SK-N-SH (cell line): Measurements from ENCODE around the gene TCF12. TPM values are rescaled to one million over a fixed set of nuclear protein-coding genes. Genes with fewer than 3 reads are reported as not detected.

Experiments
- CTCF ChIA-PET: fragments of 300-600, 350-600 bp; formaldehyde crosslinking; extraction: SDS; loops from one replicate; lab custom pipeline; 2021; lab: Yijun Ruan, JAX
- POLR2A ChIA-PET: fragments of 350-600 bp; sonication (Branson Sonifier 250); formaldehyde crosslinking; extraction: SDS; loops from one replicate; lab custom pipeline; 2020; ENCODE audit warnings: antibody characterized with exemption, inconsistent platforms; lab: Yijun Ruan, JAX
- DNase-seq: peaks from one replicate; pipeline ENCODE4 v3.0.0; 2012
- H2AFZ ChIP-seq: fragments of 200-600 bp; sonication (generic); 2 replicates; pipeline ENCODE4 v1.8.1; 2016; ENCODE audit warnings: antibody characterized with exemption, mild to moderate bottlenecking, low read depth
- H3F3A ChIP-seq: fragments of 200-600 bp; sonication (generic); replicated peaks from 2 replicates; pipeline ENCODE3; 2016; ENCODE audit warnings: antibody characterized with exemption, mild to moderate bottlenecking; ENCODE audit not compliant: insufficient read depth
- H3K27ac ChIP-seq, 2 experiments: fragments of 200-500 bp in 1 of 2; fragments of 200-600 bp in 1 of 2; sonication (Bioruptor generic) in 1 of 2; sonication (generic), shearing (Covaris generic) in 1 of 2; 2 replicates each; pipeline versions ENCODE4 v1.5.1 to v1.6.1; 2014 to 2016; ENCODE audit warnings: low read depth in 2 of 2, inconsistent platforms in 1 of 2, low read length in 1 of 2, mild to moderate bottlenecking in 1 of 2, mixed read lengths in 1 of 2
- H3K27me3 ChIP-seq: fragments of 200-600 bp; sonication (generic), shearing (Covaris generic); 2 replicates; pipeline ENCODE4 v1.6.1; 2016; ENCODE audit warnings: mixed run types; ENCODE audit not compliant: insufficient read depth
- H3K36me3 ChIP-seq, 2 experiments: fragments of 200-500 bp in 1 of 2; fragments of 200-600 bp in 1 of 2; sonication (Bioruptor generic) in 1 of 2; sonication (generic) in 1 of 2; replicated peaks in 1 of 2; 2 replicates each; pipeline versions ENCODE3 to v1.5.1; 2014 to 2016; ENCODE audit warnings: low read length in 1 of 2, mild to moderate bottlenecking in 1 of 2; ENCODE audit not compliant: insufficient read depth in 2 of 2, control insufficient read depth in 1 of 2
- H3K4me1 ChIP-seq, 2 experiments: fragments of 200-500 bp in 1 of 2; fragments of 200-600 bp in 1 of 2; sonication (Bioruptor generic) in 1 of 2; sonication (generic), shearing (Covaris generic) in 1 of 2; 2 replicates each; pipeline versions ENCODE4 v1.5.1 to v1.6.1; 2014 to 2016; ENCODE audit warnings: low read depth in 1 of 2, low read length in 1 of 2, mixed run types in 1 of 2; ENCODE audit not compliant: insufficient read depth in 2 of 2, control insufficient read depth in 1 of 2
- H3K4me2 ChIP-seq: fragments of 200-600 bp; sonication (generic), shearing (Covaris generic); 2 replicates; pipeline ENCODE4 v1.6.1; 2017; ENCODE audit warnings: mixed run types
- H3K4me3 ChIP-seq, 2 experiments: fragments of 200-500 bp in 1 of 2; fragments of 200-600 bp in 1 of 2; sonication (Bioruptor generic) in 1 of 2; sonication (generic), shearing (Covaris generic) in 1 of 2; 2 replicates each; pipeline versions ENCODE4 v1.5.1 to v1.8.1; 2014 to 2016; ENCODE audit warnings: low read depth in 2 of 2, inconsistent platforms in 1 of 2, low read length in 1 of 2, mild to moderate bottlenecking in 1 of 2, mixed read lengths in 1 of 2, moderate library complexity in 1 of 2
- H3K79me2 ChIP-seq: fragments of 200-600 bp; sonication (generic); 2 replicates; pipeline ENCODE4 v1.8.1; 2017; ENCODE audit warnings: mild to moderate bottlenecking; ENCODE audit not compliant: insufficient read depth
- H3K9ac ChIP-seq: fragments of 200-600 bp; sonication (generic); 2 replicates; pipeline ENCODE4 v1.6.1; 2017; ENCODE audit warnings: mixed run types
- H3K9me2 ChIP-seq: fragments of 200-600 bp; sonication (generic); 2 replicates; pipeline ENCODE4 v1.6.1; 2017; ENCODE audit warnings: mixed run types
- H3K9me3 ChIP-seq: fragments of 200-600 bp; sonication (generic); 2 replicates; pipeline ENCODE4 v1.6.1; 2017; ENCODE audit warnings: mixed run types, mild to moderate bottlenecking, moderate library complexity
- H4K20me1 ChIP-seq: fragments of 200-600 bp; sonication (generic); 2 replicates; pipeline ENCODE4 v1.6.1; 2017; ENCODE audit warnings: mild to moderate bottlenecking, mixed run types; ENCODE audit not compliant: insufficient read depth
- ELF1 ChIP-seq: IDR thresholded peaks from 2 replicates; pipeline ENCODE4 v1.4.0; 2012
- EP300 ChIP-seq, 2 experiments: IDR thresholded peaks; 2 replicates each; pipeline versions ENCODE4 v1.4.0 to v1.6.1; 2012; ENCODE audit warnings: borderline replicate concordance in 1 of 2, low read depth in 1 of 2, low read length in 1 of 2
- FOXJ3 ChIP-seq: sonication (generic); formaldehyde crosslinking; IDR thresholded peaks from 2 replicates; pipeline ENCODE4 v1.5.1; 2020; ENCODE audit warnings: mild to moderate bottlenecking, missing genetic modification reagents
- GATA2 ChIP-seq: sonication (generic); formaldehyde crosslinking; IDR thresholded peaks from 2 replicates; pipeline ENCODE4 v1.5.0; 2020; ENCODE audit warnings: mild to moderate bottlenecking, missing genetic modification reagents
- RCOR1 ChIP-seq: fragments of 150-350 bp; IDR thresholded peaks from 2 replicates; pipeline ENCODE4 v1.6.1; 2017; ENCODE audit warnings: antibody characterized with exemption, low read length
- RXRA ChIP-seq: IDR thresholded peaks from 2 replicates; pipeline ENCODE4 v1.4.0; 2012; ENCODE audit warnings: low read depth, mild to moderate bottlenecking, borderline replicate concordance
- TAF1 ChIP-seq: IDR thresholded peaks from 2 replicates; pipeline ENCODE4 v1.6.1; 2012; ENCODE audit warnings: low read depth, mild to moderate bottlenecking, low read length, moderate library complexity, borderline replicate concordance
- TCF12 ChIP-seq: IDR thresholded peaks from 2 replicates; pipeline ENCODE4 v1.4.0; 2012
- WGBS: methylation state at CpG from one replicate; pipeline ENCODE4 v1.1.6; 2017; ENCODE audit warnings: low lambda C conversion rate; 5-methylcytosine and 5-hydroxymethylcytosine counted together
- polyA plus RNA-seq, 3 experiments: library from polyadenylated mRNA; depleted of rRNA; stranded (reverse); fragments of >200 nt; gene quantifications; 2 replicates each; pipeline ENCODE4 v1.2.3, GENCODE V29; 2012
- TF ChIP-seq, protein P1 (sequence below): IDR thresholded peaks from 2 replicates; pipeline ENCODE4 v1.4.0; 2012; ENCODE audit warnings: low read depth, borderline replicate concordance

Gene TCF12
- polyA plus RNA-seq, 1 of the 3 experiments (the other 2 are of a cell fraction) = 49.6 TPM

DNA sequence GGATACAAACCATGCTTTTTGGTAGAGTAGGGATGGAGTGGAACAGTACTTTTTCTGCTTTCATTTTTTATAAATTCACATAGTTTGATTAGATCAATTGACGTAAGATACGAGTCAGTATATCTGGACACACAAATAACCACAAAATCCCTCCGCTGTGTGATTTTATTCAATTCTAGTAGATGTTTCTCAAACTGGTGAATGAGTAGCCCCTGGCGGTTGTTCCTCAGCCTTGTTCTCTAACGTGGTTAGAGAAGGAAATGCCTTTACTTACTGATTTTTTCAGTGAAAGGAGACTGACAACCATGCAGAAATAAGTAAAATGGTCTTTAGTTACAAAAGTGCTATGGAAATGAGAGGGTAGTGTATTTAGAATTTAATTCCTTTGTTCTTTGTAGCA is 161.0 kb downstream of the TCF12 start:
- Histone ChIP-seq H3K9ac (no peak overlapping the region), H3K4me2 (no peak overlapping the region; the same call in 1 of the 2 replicates), H2AFZ (no peak overlapping the region), H3F3A (peaks cover 13% of the 10 kb centered on the region), H4K20me1 (peaks cover 3% of the 10 kb centered on the region; the same call in 1 of the 2 replicates), H3K27me3 (no peaks in the 10 kb centered on the region), H3K27ac (no peak overlapping the region), H3K4me3 (no peak overlapping the region), H3K9me2 (no peaks in the 10 kb centered on the region), H3K9me3 (no peaks in the 10 kb centered on the region), H3K36me3 (peaks cover 0 to 17% of the 10 kb centered on the region in 2 experiments), H3K79me2 (peaks cover 90% of the 10 kb centered on the region), H3K4me1 (peaks cover 5 to 17% of the 10 kb centered on the region in 2 experiments; a peak in 2 of 4 replicates)
- no peak for DNase-seq
- WGBS = 86% methylated on average over 5 of the region's 5 CpGs
- TF ChIP-seq ELF1 (no peak), FOXJ3 (no peak), TCF12 (no peak), RCOR1 (no peak)
- ChIA-PET POLR2A (no interaction called here), CTCF (no interaction called here)

DNA sequence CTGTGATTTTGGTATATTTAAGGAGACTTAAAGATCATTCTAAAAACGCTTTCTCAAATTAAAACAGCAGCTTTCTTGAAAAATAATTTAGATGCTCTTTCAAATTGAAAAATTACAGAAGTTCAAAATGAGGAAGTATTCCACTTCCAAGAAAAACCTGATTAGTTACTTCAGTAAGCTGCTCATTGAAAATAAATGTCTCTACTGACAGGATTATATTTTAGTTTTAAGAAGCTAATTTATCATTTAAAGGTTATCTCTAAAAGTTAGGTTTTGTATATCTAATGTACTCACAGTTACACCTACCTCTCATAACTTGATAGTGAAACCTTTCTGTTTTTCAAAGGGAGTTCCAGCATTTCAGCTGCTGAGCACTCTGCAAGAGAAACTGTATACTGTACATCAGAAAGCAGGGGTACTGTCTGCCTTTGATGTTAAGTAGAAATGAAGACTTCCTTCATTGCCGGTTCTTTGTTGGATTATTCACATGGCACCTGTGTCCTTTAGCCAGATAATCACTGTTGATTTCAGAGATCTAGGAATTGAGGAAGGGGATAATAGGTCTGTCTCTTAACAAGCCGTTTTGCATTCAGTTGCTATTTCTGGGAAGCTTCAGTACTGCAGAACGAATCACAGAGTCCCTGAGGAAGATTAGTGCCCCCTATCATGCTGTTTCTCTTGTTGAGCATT is 161.6 kb downstream of the TCF12 start:
- Histone ChIP-seq H3K4me2 (no peak overlapping the region), H3K4me3 (no peak overlapping the region), H3K27ac (no peak overlapping the region), H3K27me3 (no peaks in the 10 kb centered on the region), H3K36me3 (peaks cover 0 to 15% of the 10 kb centered on the region in 2 experiments), H3K79me2 (peaks cover 84% of the 10 kb centered on the region), H2AFZ (no peak overlapping the region), H3K9me3 (no peaks in the 10 kb centered on the region), H3F3A (peaks cover 13% of the 10 kb centered on the region), H4K20me1 (peaks cover 3% of the 10 kb centered on the region; the same call in 1 of the 2 replicates), H3K9ac (no peak overlapping the region), H3K4me1 (peaks cover 3 to 14% of the 10 kb centered on the region in 2 experiments; a peak in 2 of 4 replicates), H3K9me2 (no peaks in the 10 kb centered on the region)
- CTCF ChIA-PET = interaction anchor here (1.4 kb wide), 1 partner anchor 589 kb away, joined by 4 read pairs; no protein-coding TSS in a partner anchor
- 88% methylated on average over 4 of the region's 4 CpGs for WGBS
- DNase-seq = no peak
- POLR2A ChIA-PET = no interaction called here
- TF ChIP-seq, protein P1, sequence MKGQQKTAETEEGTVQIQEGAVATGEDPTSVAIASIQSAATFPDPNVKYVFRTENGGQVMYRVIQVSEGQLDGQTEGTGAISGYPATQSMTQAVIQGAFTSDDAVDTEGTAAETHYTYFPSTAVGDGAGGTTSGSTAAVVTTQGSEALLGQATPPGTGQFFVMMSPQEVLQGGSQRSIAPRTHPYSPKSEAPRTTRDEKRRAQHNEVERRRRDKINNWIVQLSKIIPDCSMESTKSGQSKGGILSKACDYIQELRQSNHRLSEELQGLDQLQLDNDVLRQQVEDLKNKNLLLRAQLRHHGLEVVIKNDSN = no peak
- no peak for TF ChIP-seq RXRA

DNA sequence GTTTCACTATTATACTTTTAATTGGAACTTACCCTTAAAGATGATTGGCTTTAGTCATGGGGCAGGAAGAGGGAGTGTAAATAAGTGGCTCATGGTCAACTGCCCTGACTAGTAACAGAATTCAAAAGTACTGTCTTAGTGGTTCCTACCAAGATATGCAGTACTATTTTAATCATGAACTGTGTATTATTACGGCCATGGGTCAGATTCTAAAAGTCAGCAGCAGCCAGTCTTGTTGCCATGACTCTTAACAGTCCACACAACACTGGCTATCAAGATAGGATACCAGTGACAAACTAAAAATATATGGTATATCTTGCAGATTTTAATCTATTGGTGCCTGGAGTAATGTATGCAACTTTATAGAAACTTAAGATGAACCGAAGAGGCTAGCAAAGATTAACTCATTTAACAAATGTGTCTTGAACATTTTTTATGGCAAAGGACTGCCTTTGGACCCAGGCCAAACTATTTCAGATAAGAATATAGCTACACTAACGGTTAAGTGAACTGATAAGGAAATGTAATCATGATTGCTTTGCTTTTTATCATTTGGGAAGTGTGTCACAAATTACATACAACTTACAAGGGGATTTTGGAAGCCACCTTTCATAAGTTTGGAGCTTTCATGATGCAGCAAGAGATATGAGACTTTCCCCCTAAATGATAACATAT is 163.7 kb downstream of the TCF12 start:
- WGBS = 49% methylated on average over 3 of the region's 3 CpGs
- DNase-seq = peak; percentile 16
- Histone ChIP-seq H3K9ac (no peak overlapping the region), H2AFZ (no peak overlapping the region), H3K4me1 (peaks cover 0 to 14% of the 10 kb centered on the region in 2 experiments; a peak in 2 of 4 replicates), H3K27me3 (no peaks in the 10 kb centered on the region), H3K27ac (peak overlapping the region in 1 of 2 experiments; percentile 12; a peak in 2 of 4 replicates), H3K36me3 (peaks cover 0 to 15% of the 10 kb centered on the region in 2 experiments), H4K20me1 (peaks cover 3% of the 10 kb centered on the region; the same call in 1 of the 2 replicates), H3K9me3 (no peaks in the 10 kb centered on the region), H3K9me2 (no peaks in the 10 kb centered on the region), H3K4me2 (no peak overlapping the region), H3K79me2 (peaks cover 86% of the 10 kb centered on the region), H3F3A (peaks cover 9% of the 10 kb centered on the region), H3K4me3 (no peak overlapping the region)
- TF ChIP-seq TAF1 = no peak
- no peak for TF ChIP-seq TCF12
- peak; percentile 79 for TF ChIP-seq GATA2 (CRISPR knock-in tag)
- peak in 1 of 2 experiments; percentile 40; a peak in 1 of 4 replicates for TF ChIP-seq EP300 (IDR thresholded peaks at IDR 0.05; ENCODE audit: borderline replicate concordance in 1 of 2, low read depth in 1 of 2, low read length in 1 of 2)
- TF ChIP-seq RCOR1 = peak; percentile 32; the same call in 1 of the 2 replicates
- ChIA-PET CTCF (no interaction called here), POLR2A (no interaction called here)
